Gastroesophageal sphincter (tissue), 4 donors: ENCODE measurements around the gene ATP9B. TPM values are rescaled to one million over a fixed set of nuclear protein-coding genes. Genes with fewer than 3 reads are reported as not detected.
A peak's percentile ranks its signal among the peaks of the same experiment; 100 is the strongest.

Experiments used
- ATAC-seq: fragments of 150-250 bp; one replicate; pipeline ENCODE4 v1.9.1; 2016; ENCODE audit warnings: mild to moderate bottlenecking, moderate library complexity
- H3K27ac ChIP-seq, 4 donors: fragments of 200-600 bp; sonication (generic) in 3 of 4; 1 replicate in 3 of 4; 2 replicates in 1 of 4; pipeline ENCODE4 v1.5.1; 2016 to 2019
- H3K27me3 ChIP-seq: fragments of 200-600 bp; sonication (generic); one replicate; pipeline ENCODE4 v1.5.1; 2019
- H3K36me3 ChIP-seq, 2 donors: fragments of 200-600 bp; sonication (generic); one replicate each; pipeline ENCODE4 v1.5.1; 2019; ENCODE audit warnings: control low read depth in 1 of 2
- H3K4me1 ChIP-seq, 3 donors: fragments of 200-600 bp; sonication (generic); 1 replicate in 2 of 3; 2 replicates in 1 of 3; pipeline ENCODE4 v1.5.1; 2016 to 2019; ENCODE audit warnings: control low read depth in 2 of 3
- H3K4me3 ChIP-seq, 2 donors: fragments of 200-600 bp; sonication (generic); one replicate each; pipeline ENCODE4 v1.5.1; 2019; ENCODE audit warnings: mild to moderate bottlenecking in 1 of 2, moderate library complexity in 1 of 2
- H3K9me3 ChIP-seq, 3 donors: fragments of 200-600 bp; sonication (generic); one replicate each; pipeline ENCODE4 v1.5.1; 2017 to 2019; ENCODE audit warnings: control low read depth in 2 of 3
- EP300 ChIP-seq: sonication (generic); formaldehyde crosslinking; IDR thresholded peaks from one replicate; pipeline ENCODE4 v1.6.1; 2017; ENCODE audit warnings: antibody characterized with exemption, mild to moderate bottlenecking
- POLR2A ChIP-seq, 2 donors: fragments of 450-650 bp; IDR thresholded peaks; one replicate each; pipeline ENCODE4 v1.6.1; 2017; ENCODE audit warnings: antibody characterized with exemption in 2 of 2, mild to moderate bottlenecking in 2 of 2, moderate library complexity in 1 of 2
- POLR2AphosphoS5 ChIP-seq: sonication (generic); formaldehyde crosslinking; IDR thresholded peaks from one replicate; pipeline ENCODE4 v1.6.1; 2017; ENCODE audit warnings: antibody characterized with exemption
- WGBS, 2 donors: methylation state at CpG; one replicate each; pipeline ENCODE4 v1.1.5; 2018; ENCODE audit warnings: low coverage in 1 of 2; 5-methylcytosine and 5-hydroxymethylcytosine counted together
- total RNA-seq, 4 donors: library from RNA; depleted of rRNA; stranded (reverse); fragments of >200 nt; gene quantifications; one replicate each; pipeline ENCODE4 v1.1.0, GENCODE V29; 2016
- TF ChIP-seq, protein P1 (sequence below), 4 experiments: fragments of 200-600 bp in 2 of 4; fragments of 450-650 bp in 2 of 4; sonication (generic) in 1 of 4; IDR thresholded peaks; one replicate each; pipeline ENCODE4 v1.5.1; 2017 to 2019; ENCODE audit warnings: antibody characterized with exemption in 4 of 4, mild to moderate bottlenecking in 2 of 4, moderate library complexity in 2 of 4

ATP9B gene
- total RNA-seq, 4 donors from 2014 or later: 16.6 to 48.7 (median 33.7) TPM

DNA sequence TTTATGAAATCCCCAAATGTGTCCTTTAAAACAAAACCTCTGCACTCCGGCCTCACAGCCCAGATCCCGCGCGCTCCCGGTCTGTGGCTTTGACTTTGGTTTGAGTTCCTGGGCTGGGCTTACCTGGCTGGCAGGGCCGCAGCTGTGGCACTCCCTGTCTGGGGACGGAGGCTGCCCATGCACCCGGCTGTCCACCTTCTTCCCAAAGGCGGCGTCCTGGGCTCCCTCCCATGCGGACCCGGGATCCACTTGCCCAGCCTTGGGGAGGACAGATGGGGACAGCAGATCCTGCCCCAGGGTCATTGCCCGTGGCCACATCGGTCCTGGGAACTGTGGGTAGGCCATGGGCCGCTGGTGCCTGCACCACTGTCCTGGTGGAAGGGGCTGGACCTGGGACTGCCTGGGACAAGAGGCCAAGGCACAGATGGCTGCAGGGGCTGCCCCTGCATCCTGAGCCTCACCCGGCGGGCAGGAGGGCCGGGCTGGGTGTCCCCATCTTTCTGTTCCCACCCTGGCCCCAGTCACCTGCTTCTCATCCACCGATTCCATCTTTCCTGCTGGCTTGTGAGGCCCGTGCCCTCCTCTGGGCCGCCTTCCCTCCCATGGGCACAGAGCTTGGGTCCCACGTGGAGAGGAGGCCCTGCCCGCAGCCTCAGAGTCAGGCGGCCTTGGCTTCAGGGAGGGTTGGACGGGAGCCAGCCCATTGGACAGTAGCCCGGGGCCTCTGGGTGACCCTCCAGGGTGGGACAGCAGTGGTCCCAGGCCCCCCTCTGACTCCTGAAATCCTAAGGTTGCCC, 354.2 kb downstream of the ATP9B start:
- H3K4me1 ChIP-seq: peaks cover 0 to 58% (median 19%) of the 10 kb centered on the region in 3 donors
- no CpG with 5 or more reads among the region's 26 CpGs for WGBS, 2 donors

DNA sequence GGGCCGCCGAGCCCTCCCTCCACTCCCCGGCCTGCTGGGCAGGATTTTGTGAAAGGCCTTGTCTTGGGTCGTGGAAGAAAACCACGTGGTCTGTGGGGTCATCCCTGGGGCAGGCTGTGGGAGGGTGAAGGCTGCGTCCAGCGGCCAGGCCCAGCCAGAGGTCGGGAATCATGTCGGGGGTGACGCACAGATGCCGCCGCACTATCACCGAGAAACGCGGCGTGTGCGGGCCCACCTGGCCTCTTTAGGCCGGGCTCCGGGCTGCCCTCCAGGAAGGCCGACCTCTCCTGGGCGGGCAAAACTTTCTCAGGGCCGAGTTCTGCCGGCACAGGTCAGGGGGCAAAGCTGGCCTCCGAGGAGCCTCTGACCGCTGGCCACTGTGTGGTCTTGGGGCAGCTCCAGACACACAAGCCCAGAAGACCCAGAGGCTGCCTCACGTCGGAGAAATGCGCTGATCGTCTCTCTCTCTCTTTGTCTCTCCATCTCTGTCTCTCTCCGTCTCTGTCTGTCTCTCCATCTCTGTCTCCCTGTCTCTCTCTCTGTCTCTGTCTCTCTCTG, 354.9 kb downstream of the ATP9B start:
- peaks cover 0 to 52% (median 16%) of the 10 kb centered on the region in 3 donors for H3K4me1 ChIP-seq
- no peak for TF ChIP-seq EP300
- TF ChIP-seq POLR2AphosphoS5: peak; percentile 24
- H3K27ac ChIP-seq: peak overlapping the region in 2 of 4 donors; percentile 47 to 48
- H3K36me3 ChIP-seq: peaks cover 0 to 29% of the 10 kb centered on the region in 2 donors
- H3K27me3 ChIP-seq: no peaks in the 10 kb centered on the region
- no peaks in the 10 kb centered on the region for H3K9me3 ChIP-seq
- WGBS, 2 donors: 70 to 73% methylated on average over 4 to 5 of the region's 30 CpGs
- peak; percentile 63 for ATAC-seq
- no peak overlapping the region for H3K4me3 ChIP-seq

More for the DNA sequence above, 354.2 kb downstream of the ATP9B start:
- Histone ChIP-seq H3K36me3 (peaks cover 0 to 29% of the 10 kb centered on the region in 2 donors), H3K27me3 (no peaks in the 10 kb centered on the region), H3K9me3 (no peaks in the 10 kb centered on the region), H3K4me3 (no peak overlapping the region), H3K27ac (peak overlapping the region in 3 of 4 donors; percentile 17 to 48 (median 47))
- peak; percentile 10 for ATAC-seq
- TF ChIP-seq, protein P1, sequence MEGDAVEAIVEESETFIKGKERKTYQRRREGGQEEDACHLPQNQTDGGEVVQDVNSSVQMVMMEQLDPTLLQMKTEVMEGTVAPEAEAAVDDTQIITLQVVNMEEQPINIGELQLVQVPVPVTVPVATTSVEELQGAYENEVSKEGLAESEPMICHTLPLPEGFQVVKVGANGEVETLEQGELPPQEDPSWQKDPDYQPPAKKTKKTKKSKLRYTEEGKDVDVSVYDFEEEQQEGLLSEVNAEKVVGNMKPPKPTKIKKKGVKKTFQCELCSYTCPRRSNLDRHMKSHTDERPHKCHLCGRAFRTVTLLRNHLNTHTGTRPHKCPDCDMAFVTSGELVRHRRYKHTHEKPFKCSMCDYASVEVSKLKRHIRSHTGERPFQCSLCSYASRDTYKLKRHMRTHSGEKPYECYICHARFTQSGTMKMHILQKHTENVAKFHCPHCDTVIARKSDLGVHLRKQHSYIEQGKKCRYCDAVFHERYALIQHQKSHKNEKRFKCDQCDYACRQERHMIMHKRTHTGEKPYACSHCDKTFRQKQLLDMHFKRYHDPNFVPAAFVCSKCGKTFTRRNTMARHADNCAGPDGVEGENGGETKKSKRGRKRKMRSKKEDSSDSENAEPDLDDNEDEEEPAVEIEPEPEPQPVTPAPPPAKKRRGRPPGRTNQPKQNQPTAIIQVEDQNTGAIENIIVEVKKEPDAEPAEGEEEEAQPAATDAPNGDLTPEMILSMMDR (IDR thresholded peaks at IDR 0.05): no peak
- TF ChIP-seq POLR2AphosphoS5: no peak
- TF ChIP-seq EP300: no peak
- no peak for TF ChIP-seq POLR2A (IDR thresholded peaks at IDR 0.05)

DNA sequence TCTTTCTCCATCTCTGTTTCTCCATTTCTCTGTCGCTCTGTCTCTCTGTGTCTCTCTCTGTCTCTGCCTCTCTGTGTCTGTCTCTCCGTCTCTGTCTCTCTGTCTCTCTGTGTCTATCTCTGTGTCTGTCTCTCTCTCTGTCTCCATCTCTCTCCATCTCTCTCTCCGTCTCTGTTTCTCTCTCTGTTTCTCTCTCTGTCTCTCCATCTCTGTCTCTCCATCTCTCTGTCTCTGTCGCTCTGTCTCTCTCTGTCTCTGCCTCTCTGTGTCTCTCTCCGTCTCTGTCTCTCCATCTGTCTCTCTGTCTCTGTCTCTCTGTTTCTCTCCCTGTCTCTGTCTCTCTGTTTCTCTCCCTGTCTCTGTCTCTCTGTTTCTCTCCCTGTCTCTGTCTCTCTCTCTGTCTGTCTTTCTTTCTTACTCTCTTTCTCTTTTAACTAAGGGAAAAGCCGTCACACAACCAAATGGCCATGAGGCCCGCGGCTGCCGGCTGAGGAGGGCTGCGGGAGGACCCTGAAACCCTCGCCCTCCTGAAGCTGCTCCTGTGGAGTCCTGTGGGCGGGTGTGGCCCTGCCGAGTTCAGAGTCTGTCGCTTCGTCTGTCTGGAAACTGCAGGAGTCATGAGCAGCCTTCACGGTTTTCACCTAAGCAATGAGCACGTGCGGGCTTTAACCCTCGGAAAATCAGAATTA, 355.8 kb downstream of the ATP9B start:
- Histone ChIP-seq H3K27me3 (no peaks in the 10 kb centered on the region), H3K36me3 (peaks cover 0 to 29% of the 10 kb centered on the region in 2 donors), H3K4me3 (no peak overlapping the region), H3K9me3 (no peaks in the 10 kb centered on the region), H3K4me1 (peaks cover 0 to 52% (median 16%) of the 10 kb centered on the region in 3 donors), H3K27ac (no peak overlapping the region)
- ATAC-seq: no peak
- WGBS, 2 donors: 80 to 92% methylated on average over 6 to 10 of the region's 19 CpGs
- TF ChIP-seq EP300 (no peak), POLR2A (IDR thresholded peaks at IDR 0.05) (no peak), POLR2AphosphoS5 (no peak)
- TF ChIP-seq, protein P1 (IDR thresholded peaks at IDR 0.05): no peak

DNA sequence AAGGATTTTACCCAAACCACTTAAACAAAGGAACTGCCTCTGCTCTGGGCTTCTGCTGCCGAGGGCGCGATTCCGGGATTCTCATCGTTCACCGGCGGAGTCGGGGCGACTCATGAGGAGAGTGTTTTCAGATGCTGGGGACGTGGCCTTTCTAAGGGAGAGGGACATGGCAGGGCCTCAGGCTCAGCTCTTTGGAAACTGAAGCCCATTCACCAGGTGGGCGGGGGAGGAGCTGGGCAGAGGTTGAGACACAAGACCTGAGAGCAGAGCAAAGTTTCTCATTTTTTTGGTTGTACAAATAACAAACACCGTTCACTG, 356.3 kb downstream of the ATP9B start:
- H3K27ac ChIP-seq: no peak overlapping the region

More for the DNA sequence above, 356.3 kb downstream of the ATP9B start:
- ATAC-seq: no peak
- TF ChIP-seq, protein P1 (IDR thresholded peaks at IDR 0.05): no peak
- TF ChIP-seq EP300: no peak
- TF ChIP-seq POLR2A (IDR thresholded peaks at IDR 0.05): no peak
- TF ChIP-seq POLR2AphosphoS5: no peak
- Histone ChIP-seq H3K4me1 (peaks cover 0 to 52% (median 16%) of the 10 kb centered on the region in 3 donors), H3K36me3 (peaks cover 0 to 26% of the 10 kb centered on the region in 2 donors), H3K27me3 (no peaks in the 10 kb centered on the region), H3K9me3 (no peaks in the 10 kb centered on the region), H3K4me3 (no peak overlapping the region)
- WGBS, 2 donors: 67% methylated on average over 3 of the region's 12 CpGs; no CpG with 5 or more reads in 1 of the 2 donors
